HG02571 (cell line): ENCODE results near the gene GIGYF1.
"Not testable (repeated sequence)": the region's sequence is repeated elsewhere in the genome, so short reads cannot be mapped to it uniquely, and the experiment has no call there.

Source experiments
- ATAC-seq: cut with Tn5 transposase; IDR thresholded peaks from one replicate; pipeline ENCODE4 v1.9.1; 2021; ENCODE audit warnings: mild to moderate bottlenecking, moderate library complexity; ENCODE audit not compliant: unreplicated experiment

GIGYF1 gene, protein sequence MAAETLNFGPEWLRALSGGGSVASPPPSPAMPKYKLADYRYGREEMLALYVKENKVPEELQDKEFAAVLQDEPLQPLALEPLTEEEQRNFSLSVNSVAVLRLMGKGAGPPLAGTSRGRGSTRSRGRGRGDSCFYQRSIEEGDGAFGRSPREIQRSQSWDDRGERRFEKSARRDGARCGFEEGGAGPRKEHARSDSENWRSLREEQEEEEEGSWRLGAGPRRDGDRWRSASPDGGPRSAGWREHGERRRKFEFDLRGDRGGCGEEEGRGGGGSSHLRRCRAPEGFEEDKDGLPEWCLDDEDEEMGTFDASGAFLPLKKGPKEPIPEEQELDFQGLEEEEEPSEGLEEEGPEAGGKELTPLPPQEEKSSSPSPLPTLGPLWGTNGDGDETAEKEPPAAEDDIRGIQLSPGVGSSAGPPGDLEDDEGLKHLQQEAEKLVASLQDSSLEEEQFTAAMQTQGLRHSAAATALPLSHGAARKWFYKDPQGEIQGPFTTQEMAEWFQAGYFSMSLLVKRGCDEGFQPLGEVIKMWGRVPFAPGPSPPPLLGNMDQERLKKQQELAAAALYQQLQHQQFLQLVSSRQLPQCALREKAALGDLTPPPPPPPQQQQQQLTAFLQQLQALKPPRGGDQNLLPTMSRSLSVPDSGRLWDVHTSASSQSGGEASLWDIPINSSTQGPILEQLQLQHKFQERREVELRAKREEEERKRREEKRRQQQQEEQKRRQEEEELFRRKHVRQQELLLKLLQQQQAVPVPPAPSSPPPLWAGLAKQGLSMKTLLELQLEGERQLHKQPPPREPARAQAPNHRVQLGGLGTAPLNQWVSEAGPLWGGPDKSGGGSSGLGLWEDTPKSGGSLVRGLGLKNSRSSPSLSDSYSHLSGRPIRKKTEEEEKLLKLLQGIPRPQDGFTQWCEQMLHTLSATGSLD (N-terminal part only)

GRCh38 chr7:100694098-100694745 lies at the start of gene GIGYF1:
Gene GIGYF1 (minus strand): TSS chr7:100694250. CDS start chr7:100688238, 6,012 bp downstream.
- peak; percentile 49 for ATAC-seq

DNA sequence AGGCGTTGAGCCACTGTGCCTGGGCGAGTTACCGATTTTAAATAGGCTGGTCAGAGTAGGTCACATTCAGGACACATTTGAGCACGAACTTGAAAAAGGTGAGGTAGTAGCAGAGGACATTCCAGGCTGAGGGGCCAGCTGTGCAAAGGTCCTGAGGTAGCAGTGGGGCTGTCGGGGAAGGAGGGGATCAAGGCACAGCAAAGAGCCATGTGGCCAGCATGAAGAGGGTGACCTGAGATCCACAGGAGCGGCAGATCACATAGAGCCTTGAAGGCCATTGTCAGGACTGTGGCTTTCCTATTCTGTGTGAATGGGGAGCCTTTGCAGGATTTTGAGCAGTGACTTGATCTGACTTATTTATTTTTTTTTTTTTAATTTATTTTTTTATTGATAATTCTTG lies 45.9 kb upstream of the GIGYF1 start:
- no peak for ATAC-seq

- ATAC-seq, result no peak
Observed at GRCh38 chr7:100736671-100737070, 42.6 kb upstream of the GIGYF1 start.

DNA sequence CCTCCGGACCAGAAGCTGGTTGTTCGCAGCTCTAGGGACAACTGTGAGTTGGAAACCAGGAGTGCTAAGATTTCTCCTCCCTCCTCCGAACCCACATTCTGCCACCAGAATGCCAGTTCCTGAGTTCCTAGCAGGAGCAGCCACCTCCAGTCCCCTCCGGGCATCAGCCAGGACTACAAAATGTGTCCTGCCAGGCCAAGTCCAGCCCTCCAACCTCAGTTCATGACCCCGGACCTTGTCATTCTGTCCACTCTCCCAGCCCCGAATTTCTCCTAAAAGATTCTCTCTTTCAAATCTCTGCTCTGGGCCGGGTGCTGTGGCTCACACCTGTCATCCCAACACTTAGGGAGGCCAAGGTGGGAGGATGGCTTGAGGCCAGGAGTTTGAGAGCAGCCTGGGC lies 41.7 kb upstream of the GIGYF1 start:
- no peak for ATAC-seq

DNA sequence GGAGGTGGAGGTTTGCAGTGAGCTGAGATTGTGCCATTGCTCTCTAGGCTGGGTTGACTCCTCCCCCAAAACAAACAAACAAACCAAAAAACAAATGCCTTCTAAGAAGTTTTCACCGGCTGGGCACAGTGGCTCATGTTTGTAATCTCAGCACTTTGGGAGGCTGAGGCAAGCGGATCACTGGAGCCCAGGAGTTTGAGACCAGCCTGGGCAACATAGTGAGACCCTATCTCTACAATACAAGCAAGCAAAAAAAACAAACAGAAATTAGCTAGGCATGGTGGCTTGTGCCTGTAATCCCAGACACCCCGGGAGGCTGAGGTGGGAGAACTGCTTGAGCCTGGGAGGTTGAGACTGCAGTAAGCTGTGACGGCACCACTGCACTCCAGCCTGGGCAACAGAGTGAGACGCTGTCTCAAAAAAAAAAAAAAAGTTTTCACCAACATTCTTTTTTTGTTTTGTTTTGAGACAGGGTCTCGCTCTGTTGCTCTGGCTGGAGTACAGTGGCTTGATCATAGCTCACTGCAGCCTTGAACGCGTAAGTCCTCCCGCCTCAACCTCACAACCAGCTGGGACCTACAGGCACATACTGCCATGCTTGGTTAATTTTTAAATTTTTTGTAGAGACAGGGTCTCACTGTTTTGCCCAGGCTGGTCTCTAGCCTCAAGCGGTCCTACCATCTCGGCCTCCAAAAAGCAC lies 38.0 kb upstream of the GIGYF1 start:
- no peak for ATAC-seq

- no peak for ATAC-seq
Observed at GRCh38 chr7:100730136-100730800, 36.2 kb upstream of the GIGYF1 start.

- ATAC-seq, result no peak
Observed at GRCh38 chr7:100728196-100728595, 34.1 kb upstream of the GIGYF1 start.

DNA sequence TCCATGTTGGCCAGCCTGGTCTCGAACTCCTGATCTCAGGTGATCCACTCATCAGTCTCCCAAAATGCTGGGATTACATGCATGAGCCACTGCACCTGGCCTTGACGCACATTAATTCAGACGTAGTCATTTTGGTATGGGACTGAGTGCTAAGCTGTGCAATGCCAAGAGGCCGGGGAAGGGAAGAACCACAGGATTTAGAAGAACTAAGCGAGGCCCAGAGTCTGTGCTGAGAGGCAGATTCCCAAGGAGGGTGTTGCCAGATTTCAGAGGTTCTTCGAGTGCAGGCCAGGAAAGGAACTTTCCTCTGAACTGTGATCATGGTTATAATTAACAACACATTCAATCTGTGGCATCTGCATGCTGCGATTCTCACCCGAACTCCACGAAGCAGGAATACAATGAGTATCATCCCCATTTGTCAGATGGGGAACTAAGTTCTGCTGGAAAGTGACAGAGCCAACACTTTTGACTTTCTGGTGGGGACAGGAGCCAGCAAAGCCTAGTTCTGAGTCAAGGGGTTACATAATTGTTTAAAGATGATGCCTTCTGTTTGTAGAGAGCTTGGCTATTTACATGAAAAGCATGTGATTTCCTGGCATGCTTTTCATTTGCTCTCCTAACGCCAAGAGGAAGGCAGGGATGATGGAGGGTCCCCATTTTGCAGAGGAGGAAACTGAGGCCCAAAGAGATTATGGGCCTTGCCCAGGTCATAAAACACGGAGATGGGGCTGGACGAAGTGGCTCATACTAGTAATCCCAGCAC lies 33.1 kb upstream of the GIGYF1 start:
- ATAC-seq, result no peak

- ATAC-seq, result not testable (repeated sequence)
Observed at GRCh38 chr7:100724364-100724763, 30.3 kb upstream of the GIGYF1 start.

- ATAC-seq, result no peak
Observed at GRCh38 chr7:100723732-100724275, 29.8 kb upstream of the GIGYF1 start.

- no peak for ATAC-seq
Observed at GRCh38 chr7:100722480-100723212, 28.6 kb upstream of the GIGYF1 start.

- ATAC-seq, result no peak
Observed at GRCh38 chr7:100721505-100721812, 27.4 kb upstream of the GIGYF1 start.

- no peak for ATAC-seq
Observed at GRCh38 chr7:100720671-100721504, 26.8 kb upstream of the GIGYF1 start.

DNA sequence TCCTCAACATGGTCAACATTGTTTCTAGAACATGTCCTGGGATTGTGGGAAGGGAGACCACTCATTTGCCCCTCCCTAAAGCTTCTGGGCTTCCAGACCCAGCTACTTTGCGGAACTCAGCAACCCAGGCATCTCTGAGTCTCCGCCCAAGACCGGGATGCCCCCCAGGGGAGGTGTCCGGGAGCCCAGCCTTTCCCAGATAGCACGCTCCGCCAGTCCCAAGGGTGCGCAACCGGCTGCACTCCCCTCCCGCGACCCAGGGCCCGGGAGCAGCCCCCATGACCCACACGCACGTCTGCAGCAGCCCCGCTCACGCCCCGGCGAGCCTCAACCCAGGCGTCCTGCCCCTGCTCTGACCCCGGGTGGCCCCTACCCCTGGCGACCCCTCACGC lies 26.2 kb upstream of the GIGYF1 start, which contains the start of gene EPO:
EPO (plus strand) TSS at position 190 of the 392 bp plus-strand sequence. CDS start 513 bp downstream, outside the sequence.
- ATAC-seq, result no peak

DNA sequence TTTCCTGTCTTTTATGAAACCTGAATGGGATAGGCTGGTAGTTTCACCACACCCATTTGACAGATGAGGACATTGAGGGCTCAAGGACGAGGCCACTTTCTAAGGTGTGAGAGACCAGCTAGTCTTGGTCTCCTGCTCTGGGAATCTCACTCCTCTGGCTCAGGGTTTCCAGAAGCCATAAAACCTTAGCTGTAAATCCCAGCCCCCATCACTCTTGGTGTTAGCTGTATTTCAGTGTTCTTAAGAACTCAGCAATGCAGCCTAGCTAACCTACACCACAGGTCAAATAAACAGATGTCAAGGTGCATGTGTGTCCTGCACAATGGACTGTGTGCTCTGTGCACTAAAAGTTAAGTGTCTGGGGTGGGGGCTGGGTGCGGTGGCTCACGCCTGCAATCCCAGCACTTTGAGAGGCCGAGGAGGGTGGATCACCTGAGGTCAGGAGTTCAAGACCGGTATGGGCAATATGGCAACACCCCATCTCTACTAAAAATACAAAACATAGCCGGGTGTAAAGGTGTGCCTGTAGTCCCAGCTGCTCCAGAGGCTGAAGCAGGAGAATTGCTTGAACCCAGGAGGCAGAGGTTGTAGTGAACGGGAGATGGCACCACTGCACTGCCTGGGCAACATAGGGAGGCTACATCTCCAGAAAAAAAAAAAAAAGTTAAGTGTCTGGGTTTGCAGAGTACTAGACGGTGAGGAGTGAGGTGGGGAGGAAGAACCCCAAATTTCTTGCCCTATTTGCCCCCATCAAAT lies 25.7 kb upstream of the GIGYF1 start:
- no peak for ATAC-seq

DNA sequence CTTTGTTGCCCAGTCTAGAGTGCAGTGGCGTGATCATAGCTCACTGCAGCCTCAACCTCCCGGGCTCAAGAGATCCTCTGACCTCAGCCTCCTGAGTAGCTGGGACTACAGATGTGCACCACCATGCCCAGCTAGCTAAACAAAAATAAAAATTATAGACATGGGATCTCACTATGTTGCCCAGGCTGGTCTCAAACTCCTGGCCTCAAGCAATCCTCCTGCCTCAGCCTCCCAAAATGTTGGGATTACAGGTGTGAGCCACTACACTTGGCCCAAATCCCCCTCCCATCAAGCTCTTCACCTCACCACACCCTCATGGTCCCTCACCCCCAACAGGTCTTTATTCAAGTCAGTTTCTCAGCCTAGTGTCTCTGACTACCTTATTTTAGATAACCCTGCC lies 23.0 kb upstream of the GIGYF1 start:
- not testable (repeated sequence) for ATAC-seq

DNA sequence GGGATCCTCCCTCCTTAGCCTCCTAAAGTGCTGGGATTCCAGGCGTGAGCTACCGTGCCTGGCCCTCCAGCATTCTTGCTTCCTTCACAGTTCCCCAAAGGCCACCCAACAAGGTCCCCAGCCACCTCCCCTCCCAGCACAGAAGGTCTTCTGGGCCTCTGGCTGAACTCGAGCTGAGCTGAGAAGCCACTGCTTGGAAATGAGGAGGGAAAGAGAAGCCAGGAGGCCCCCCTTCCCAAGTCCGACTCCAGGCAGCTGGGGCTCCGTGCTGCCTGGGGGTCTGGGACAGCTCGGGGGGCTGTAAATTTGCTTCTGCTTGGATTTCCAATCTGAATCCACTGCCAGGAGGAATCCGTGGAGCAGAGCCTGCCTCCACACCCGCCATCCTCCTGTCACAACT lies 20.7 kb upstream of the GIGYF1 start:
- ATAC-seq, result no peak
